ENCODE results near the gene ZNF280B.
"Not testable (repeated sequence)": the region's sequence is repeated elsewhere in the genome, so short reads cannot be mapped to it uniquely, and the experiment has no call there.

Gene ZNF280B

GRCh38 chr22:22450343-22450839 lies 58.2 kb downstream of the ZNF280B start:
- Histone ChIP-seq H3K36me3 (replicated peaks) (no peaks in the 10 kb centered on the region), H3K4me3 (ENCODE audit: low read depth, low read length) (no peak overlapping the region), H3K27ac (no peak overlapping the region), H3K27me3 (replicated peaks) (peaks cover 30% of the 10 kb centered on the region)
- in situ Hi-C loops (cut with HindIII; ENCODE audit: low pct_ligation_motif_present, low sequenced_read_pairs), result no loop called here
- no peak for TF ChIP-seq CTCF (IDR thresholded peaks at IDR 0.05; ENCODE audit: low read depth, low read length, missing control alignments)
- DNase-seq, result no peak

- no peak for TF ChIP-seq CTCF (IDR thresholded peaks at IDR 0.05; ENCODE audit: low read depth, low read length, missing control alignments)
- Histone ChIP-seq H3K4me3 (ENCODE audit: low read depth, low read length) (no peak overlapping the region), H3K27me3 (replicated peaks) (peaks cover 31% of the 10 kb centered on the region), H3K27ac (no peak overlapping the region), H3K36me3 (replicated peaks) (no peaks in the 10 kb centered on the region)
- in situ Hi-C loops (cut with HindIII; ENCODE audit: low pct_ligation_motif_present, low sequenced_read_pairs), result no loop called here
- DNase-seq, result no peak
Measured at GRCh38 chr22:22449819-22450218, 58.7 kb downstream of the ZNF280B start.

- TF ChIP-seq CTCF (IDR thresholded peaks at IDR 0.05; ENCODE audit: low read depth, low read length, missing control alignments), result no peak
Measured at GRCh38 chr22:22446517-22446916, 62.0 kb downstream of the ZNF280B start.

GRCh38 chr22:22444007-22444589 lies 64.4 kb downstream of the ZNF280B start:
- DNase-seq; in situ Hi-C loops (cut with HindIII; ENCODE audit: low pct_ligation_motif_present, low sequenced_read_pairs); H3K36me3 ChIP-seq (replicated peaks); H3K27ac ChIP-seq; H3K4me3 ChIP-seq (ENCODE audit: low read depth, low read length): not testable (repeated sequence)
- peaks cover 23% of the 10 kb centered on the region for H3K27me3 ChIP-seq (replicated peaks)

More at GRCh38 chr22:22446517-22446916, 62.0 kb downstream of the ZNF280B start:
- no peak for DNase-seq
- Histone ChIP-seq H3K36me3 (replicated peaks) (no peaks in the 10 kb centered on the region), H3K27me3 (replicated peaks) (peaks cover 31% of the 10 kb centered on the region), H3K4me3 (ENCODE audit: low read depth, low read length) (no peak overlapping the region), H3K27ac (no peak overlapping the region)
- in situ Hi-C loops (cut with HindIII; ENCODE audit: low pct_ligation_motif_present, low sequenced_read_pairs), result no loop called here

GRCh38 chr22:22442928-22443709 lies 65.4 kb downstream of the ZNF280B start:
- H3K4me3 ChIP-seq (ENCODE audit: low read depth, low read length), result no peak overlapping the region
- in situ Hi-C loops (cut with HindIII; ENCODE audit: low pct_ligation_motif_present, low sequenced_read_pairs), result no loop called here
- no peak overlapping the region for H3K27ac ChIP-seq

GRCh38 chr22:22441626-22442025 lies 66.9 kb downstream of the ZNF280B start:
- H3K36me3 ChIP-seq (replicated peaks); DNase-seq; H3K27me3 ChIP-seq (replicated peaks); H3K4me3 ChIP-seq (ENCODE audit: low read depth, low read length); in situ Hi-C loops (cut with HindIII; ENCODE audit: low pct_ligation_motif_present, low sequenced_read_pairs); H3K27ac ChIP-seq: not testable (repeated sequence)

More at GRCh38 chr22:22442928-22443709, 65.4 kb downstream of the ZNF280B start:
- Histone ChIP-seq H3K27me3 (replicated peaks) (peaks cover 16% of the 10 kb centered on the region), H3K36me3 (replicated peaks) (no peaks in the 10 kb centered on the region)
- no peak for TF ChIP-seq CTCF (IDR thresholded peaks at IDR 0.05; ENCODE audit: low read depth, low read length, missing control alignments)
- DNase-seq, result no peak

All from brain microvascular endothelial cell (primary cell).